IPS-18c (cell line): ENCODE measurements around the gene SCARF2.
"Not testable (repeated sequence)": the region's sequence is repeated elsewhere in the genome, so short reads cannot be mapped to it uniquely, and the experiment has no call there.

Source experiments
- H3K4me3 ChIP-seq: 2 replicates; pipeline ENCODE4 v1.7.0; 2013; ENCODE audit warnings: low read depth, mild to moderate bottlenecking, low read length, moderate library complexity; ENCODE audit not compliant: insufficient read depth
- H3K9me3 ChIP-seq: one replicate; pipeline ENCODE4 v1.6.1; 2013; ENCODE audit warnings: mild to moderate bottlenecking, low read length, moderate library complexity; ENCODE audit not compliant: control insufficient read depth, insufficient read depth

Gene SCARF2

DNA sequence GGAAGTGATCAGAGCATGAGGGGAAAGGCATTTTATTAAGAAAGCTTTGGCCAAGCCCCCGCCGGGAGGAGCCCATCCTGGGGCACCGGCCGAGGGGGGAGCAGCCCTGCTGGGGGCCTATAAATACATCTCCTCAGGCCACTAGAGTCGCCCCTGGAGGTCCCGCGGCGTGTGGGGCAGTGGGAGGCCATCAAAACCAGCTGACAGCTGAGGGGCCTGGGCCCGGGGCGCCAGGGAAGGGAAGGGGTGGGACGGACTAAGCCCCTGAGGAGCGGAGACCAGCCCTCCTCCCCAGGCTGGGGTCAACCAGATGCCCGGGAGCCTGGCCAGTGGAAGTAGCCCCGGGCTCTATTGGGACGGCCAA, 13.1 kb downstream of the SCARF2 start:
- Histone ChIP-seq H3K4me3 (no peak overlapping the region), H3K9me3 (peaks cover 2% of the 10 kb centered on the region)

DNA sequence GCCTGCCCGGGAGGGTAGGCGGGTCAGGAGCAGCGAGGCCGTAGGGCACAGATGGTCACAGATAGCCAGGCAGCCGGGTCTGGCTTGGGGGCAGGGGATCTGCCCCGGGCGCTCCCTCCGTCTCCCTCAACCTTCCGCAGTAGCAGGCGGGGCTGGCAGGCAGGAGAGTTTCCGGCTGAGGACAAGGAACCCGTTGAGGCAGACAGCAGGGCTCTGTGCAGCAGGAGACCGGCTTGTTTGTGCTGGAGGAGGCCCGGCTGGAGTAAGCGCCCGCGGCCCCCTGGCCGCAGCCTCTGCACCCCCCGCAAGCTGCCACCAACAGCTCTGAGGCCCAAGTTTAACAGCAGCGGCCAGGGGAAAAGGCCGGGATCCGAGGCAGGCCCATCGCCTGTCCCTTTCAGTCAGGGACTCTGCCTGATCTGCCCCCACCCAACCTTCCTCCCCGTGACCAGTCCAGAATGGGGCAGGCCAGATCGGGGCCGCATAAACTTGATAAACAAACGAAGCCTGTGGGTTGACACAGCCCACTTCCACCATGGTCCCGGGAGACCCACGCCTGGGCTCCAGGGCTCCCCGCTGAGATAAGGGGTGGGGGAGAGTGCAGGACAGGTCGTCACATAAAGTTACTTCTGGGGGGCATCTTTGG, 13.6 kb downstream of the SCARF2 start:
- Histone ChIP-seq H3K4me3 (no peak overlapping the region), H3K9me3 (peaks cover 2% of the 10 kb centered on the region)

GRCh38 chr22:20423008-20423905, 14.4 kb downstream of the SCARF2 start:
- H3K4me3 ChIP-seq: no peak overlapping the region
- peaks cover 2% of the 10 kb centered on the region for H3K9me3 ChIP-seq

DNA sequence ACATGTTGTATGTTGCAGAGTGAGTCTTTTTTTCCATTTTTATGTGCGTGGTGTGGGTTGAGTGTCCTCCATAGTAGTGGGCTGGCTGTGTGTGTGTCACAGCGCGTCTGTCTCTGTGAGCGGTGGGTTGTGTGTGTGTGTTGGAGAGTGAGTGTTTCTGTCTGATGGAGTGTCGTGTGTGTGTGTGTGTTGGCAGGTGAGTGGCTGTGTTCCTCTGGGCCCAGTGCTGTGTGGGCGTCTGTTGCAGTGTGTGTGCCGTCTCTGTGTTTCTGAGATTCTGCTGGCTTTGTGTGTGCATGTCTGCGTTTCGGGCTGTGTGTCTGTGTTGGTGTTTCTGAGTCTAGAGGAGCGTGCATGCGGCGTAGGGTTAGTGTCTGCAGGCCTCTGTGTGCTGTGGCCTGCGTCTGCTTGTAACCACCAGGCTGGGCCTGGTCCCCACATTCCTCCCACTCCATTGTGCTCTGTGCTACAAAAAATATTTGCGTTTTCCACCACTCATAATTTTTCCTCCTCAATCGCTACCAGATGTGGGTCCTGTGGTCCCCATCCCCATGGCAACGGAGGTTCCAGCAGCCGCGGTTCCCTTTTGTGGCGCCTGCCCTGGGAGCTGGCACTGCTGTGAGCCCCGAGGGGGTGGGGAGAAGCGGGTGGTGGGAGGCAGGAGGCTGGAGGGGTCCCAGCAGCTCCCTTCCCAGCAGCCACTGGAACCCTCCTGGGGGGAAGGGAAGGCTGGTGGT, 15.2 kb downstream of the SCARF2 start:
- Histone ChIP-seq H3K9me3 (peaks cover 2% of the 10 kb centered on the region), H3K4me3 (no peak overlapping the region)

DNA sequence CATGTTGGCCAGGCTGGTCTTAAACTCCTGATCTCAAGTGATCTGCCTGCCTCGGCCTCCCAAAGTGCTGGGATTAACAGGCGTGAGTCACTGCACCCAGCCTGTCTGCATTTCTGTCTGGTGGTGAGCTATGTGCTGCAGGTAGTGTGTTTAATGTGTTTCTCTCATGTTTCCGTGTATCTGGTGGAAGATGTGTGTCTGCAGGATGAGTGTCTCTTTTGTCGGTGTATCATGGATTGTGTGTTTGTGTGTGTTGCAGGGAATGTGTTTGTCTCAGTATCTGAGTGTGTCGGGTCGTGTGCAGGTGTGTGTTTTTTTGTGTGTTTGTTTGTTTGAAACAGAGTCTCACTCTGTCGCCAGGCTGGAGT, 16.1 kb downstream of the SCARF2 start:
- H3K9me3 ChIP-seq: peaks cover 2% of the 10 kb centered on the region
- no peak overlapping the region for H3K4me3 ChIP-seq

DNA sequence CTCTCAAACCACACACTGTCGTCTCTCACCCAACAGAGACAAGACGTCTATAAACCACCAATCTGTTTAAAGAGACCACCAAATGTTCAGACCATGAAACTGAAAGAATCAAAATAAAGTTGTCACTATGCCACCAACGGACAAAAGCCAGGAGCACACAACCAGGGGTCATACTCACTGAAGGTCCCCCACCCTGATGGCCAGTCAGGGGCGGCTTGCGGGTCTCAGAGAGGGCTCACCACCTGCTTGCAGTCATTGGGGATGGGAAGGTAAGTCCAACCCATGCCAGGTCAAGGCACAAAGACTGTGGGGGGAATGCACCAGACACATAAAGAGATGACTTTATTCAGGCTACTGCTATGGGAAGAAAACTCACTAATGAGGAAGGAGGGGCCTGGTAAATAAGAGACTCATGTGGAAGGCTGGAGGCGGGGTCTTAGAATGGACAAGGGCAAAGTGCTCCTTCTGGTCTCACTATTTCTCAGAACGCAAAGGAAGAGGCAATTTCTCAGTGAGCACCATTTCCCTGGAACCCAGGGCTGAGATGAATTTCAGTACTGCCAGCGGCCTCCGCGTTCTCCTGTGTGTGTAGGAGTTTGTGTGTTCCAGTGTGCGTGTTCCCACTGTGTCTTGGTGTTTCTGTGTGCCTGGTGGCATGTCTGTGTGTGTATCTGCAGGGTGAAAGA, 17.3 kb downstream of the SCARF2 start:
- Histone ChIP-seq H3K9me3 (no peaks in the 10 kb centered on the region), H3K4me3 (no peak overlapping the region)

- no peaks in the 10 kb centered on the region for H3K9me3 ChIP-seq
- H3K4me3 ChIP-seq: no peak overlapping the region
Observed at GRCh38 chr22:20419664-20419951, 18.0 kb downstream of the SCARF2 start.

GRCh38 chr22:20418211-20418788, 19.3 kb downstream of the SCARF2 start:
- Histone ChIP-seq H3K9me3 (no peaks in the 10 kb centered on the region), H3K4me3 (peak overlapping the region; percentile 60)

GRCh38 chr22:20415699-20416098, 21.9 kb downstream of the SCARF2 start:
- not testable (repeated sequence) for H3K4me3 ChIP-seq, H3K9me3 ChIP-seq

- H3K4me3 ChIP-seq, H3K9me3 ChIP-seq: not testable (repeated sequence)
Observed at GRCh38 chr22:20415241-20415640, 22.4 kb downstream of the SCARF2 start.

DNA sequence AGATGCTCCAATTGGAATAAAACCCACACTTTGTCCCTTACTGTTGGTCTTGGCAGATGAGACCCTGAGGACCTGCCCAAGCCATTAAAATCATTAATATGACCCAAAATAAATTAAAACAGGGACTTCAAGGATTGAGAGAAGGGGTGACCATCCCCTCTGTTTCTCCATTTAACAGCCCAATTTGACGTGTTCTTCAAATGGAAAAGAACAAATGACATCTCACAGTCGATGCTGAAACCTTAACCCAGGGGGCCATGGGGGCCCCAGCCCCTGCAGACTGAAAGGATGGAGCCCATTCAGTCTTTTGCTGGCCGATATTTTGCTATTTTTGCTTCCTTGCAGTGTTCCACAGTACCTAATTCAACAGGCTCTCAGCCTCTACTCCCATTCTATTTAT, 23.2 kb downstream of the SCARF2 start:
- no peak overlapping the region for H3K4me3 ChIP-seq
- H3K9me3 ChIP-seq: no peaks in the 10 kb centered on the region

DNA sequence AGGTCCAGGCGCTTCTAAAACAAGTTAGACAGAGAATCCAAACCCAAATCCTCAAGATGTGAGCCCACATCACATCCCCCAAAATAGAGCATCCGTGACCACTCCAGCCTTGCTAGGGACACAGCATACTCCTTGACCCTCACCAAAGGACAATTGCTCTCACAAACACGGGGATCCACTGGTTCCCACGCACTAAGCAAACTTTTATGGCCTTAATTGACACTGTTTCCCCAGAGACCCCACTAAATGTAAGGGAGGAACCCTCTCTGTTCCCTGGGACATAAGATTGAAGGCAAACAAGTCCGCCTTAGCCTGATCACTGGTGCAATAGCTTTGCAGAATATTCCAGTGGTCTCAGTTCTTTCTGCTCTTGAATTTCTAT, 23.6 kb downstream of the SCARF2 start:
- Histone ChIP-seq H3K9me3 (no peaks in the 10 kb centered on the region), H3K4me3 (no peak overlapping the region)

DNA sequence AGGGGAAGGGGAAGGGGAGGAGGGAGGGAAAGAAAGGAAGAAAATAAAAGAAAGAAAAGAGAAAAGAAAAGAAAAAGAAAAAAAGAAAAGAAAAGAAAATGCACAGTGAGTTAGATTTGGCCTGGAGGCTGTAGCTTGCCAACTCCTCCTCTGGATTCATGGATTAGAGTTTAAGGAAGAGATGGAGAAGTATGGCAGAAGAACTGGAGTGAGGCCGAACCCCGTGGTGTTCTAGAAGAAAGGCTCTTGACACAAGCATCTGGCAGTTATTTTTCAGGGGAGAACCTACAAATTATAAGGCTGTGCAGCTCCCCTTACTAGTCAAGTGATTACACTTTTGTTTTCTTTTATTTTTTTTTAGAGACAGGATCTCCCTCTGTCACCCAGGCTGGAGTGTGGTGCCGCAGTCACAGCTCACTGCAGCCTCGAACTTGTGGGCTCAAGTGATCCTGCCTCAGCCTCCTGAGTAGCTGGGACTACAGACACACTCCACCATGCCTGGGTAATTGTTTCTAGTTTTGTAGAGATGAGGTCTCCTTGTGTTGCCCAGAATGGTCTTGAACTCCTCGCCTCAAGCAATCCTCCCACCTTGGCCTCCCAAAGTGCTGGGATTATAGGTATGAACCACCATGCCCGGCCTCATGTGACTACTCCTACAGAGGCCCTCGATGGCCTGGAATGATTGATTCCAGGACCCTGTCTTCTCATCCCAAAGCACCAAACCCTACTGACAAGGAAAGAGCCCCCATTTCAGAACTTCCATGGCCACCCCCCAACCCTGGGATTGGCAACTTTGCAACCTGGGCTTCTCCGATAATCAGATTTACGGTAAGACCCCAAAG, 24.2 kb downstream of the SCARF2 start:
- Histone ChIP-seq H3K9me3 (no peaks in the 10 kb centered on the region), H3K4me3 (no peak overlapping the region)

DNA sequence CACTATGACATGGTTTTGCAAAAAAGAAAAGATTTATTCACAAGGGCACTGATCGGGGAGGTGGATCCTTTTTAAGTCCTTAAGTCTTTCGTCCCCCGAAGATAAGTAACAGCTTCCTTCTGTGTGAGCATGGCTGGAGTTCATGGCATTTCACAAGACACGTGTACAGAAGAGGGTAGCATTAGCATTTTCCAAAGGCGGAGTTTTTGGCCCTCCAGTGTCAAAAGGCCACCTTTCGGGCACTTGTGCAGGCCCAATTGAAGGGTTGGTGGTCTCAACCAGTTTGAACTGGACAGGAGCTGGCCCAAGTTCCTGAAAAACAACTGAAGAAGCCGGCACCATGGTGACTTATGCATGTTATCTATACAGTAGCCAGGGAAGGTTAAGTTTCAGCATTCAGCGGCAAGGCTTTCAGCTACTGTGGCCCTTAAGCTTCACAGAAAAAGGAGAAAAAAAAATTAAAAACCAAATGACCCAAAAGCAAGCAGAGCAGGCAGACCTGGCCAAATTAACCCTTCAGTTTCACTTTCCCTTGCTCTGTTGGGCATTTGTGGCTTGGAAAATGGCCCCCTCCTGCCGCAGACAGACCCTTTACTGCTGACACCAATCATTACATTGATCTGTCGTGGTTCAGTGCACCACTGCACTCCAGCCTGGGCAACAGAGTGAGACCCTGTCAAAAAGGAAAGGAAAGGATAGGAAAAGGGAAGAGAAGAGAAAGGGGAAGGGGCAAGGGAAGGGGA, 25.0 kb downstream of the SCARF2 start:
- H3K4me3 ChIP-seq: no peak overlapping the region

GRCh38 chr22:20409385-20409784, 28.2 kb downstream of the SCARF2 start:
- not testable (repeated sequence) for H3K4me3 ChIP-seq, H3K9me3 ChIP-seq

More for the DNA sequence above, 25.0 kb downstream of the SCARF2 start:
- H3K9me3 ChIP-seq: no peaks in the 10 kb centered on the region

DNA sequence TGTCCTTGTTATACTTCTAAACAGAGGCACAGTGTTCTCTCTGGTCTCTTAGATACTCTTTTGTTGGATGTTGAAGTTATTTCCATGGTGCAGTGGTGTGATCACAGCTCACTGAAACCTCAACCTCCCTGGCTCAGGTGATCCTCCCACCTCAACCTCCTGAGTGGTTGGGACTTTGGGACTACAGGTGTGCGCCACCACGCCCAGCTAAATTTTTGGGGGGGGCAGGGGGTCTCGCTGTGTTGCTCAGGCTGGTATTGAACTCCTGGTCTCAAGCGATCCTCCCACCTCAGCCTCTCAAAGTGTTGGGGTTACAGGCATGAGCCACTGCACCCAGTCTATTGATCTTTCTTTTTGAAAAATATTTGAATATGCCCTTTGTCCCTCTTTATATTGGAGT, 28.7 kb downstream of the SCARF2 start:
- no peaks in the 10 kb centered on the region for H3K9me3 ChIP-seq
- H3K4me3 ChIP-seq: no peak overlapping the region
